Panc1 (cell line): ENCODE results near the gene FER1L5. TPM values are rescaled to one million over a fixed set of nuclear protein-coding genes. Genes with fewer than 3 reads are reported as not detected.

Source experiments
- ATAC-seq: fragments of 200-7000 bp; cut with Tn5 transposase; 2 replicates; pipeline ENCODE4 v1.9.1; 2020; ENCODE audit warnings: mild to moderate bottlenecking, moderate library complexity
- BruUV-seq: library from RNA; stranded (reverse); fragments of 400-500 nt; replicated peaks from 2 replicates; lab custom pipeline; 2021; lab: Mats Ljungman, UMichigan
- CTCF ChIA-PET: fragments of 300-600 bp; sonication (Branson Sonifier 250); formaldehyde crosslinking; loops from one replicate; lab custom pipeline; 2022; ENCODE audit warnings: antibody characterized with exemption; lab: Charles Lee
- POLR2A ChIA-PET: fragments of 300-600 bp; sonication (Branson Sonifier 250); formaldehyde crosslinking; loops from one replicate; lab custom pipeline; 2022; ENCODE audit warnings: antibody characterized with exemption; lab: Charles Lee
- DNase-seq: peaks from one replicate; pipeline ENCODE4 v3.0.0-alpha.2; 2010; ENCODE audit warnings: low read depth, low spot score
- H3K27ac ChIP-seq: 2 replicates; pipeline ENCODE4 v1.5.1; 2011; ENCODE audit warnings: mild to moderate bottlenecking, low read length, inconsistent platforms
- H3K27me3 ChIP-seq: fragments of 200-500 bp; sonication (Bioruptor generic); 2 replicates; pipeline ENCODE4 v1.6.0; 2014; ENCODE audit warnings: low read length, inconsistent platforms; ENCODE audit not compliant: control insufficient read depth, insufficient read depth
- H3K36me3 ChIP-seq: fragments of 200-500 bp; sonication (Bioruptor generic); 2 replicates; pipeline ENCODE4 v1.5.1; 2014; ENCODE audit warnings: inconsistent platforms, mild to moderate bottlenecking, low read length, moderate library complexity; ENCODE audit not compliant: control insufficient read depth, insufficient read depth
- H3K4me1 ChIP-seq: 2 replicates; pipeline ENCODE4 v1.5.1; 2011; ENCODE audit warnings: inconsistent platforms, mild to moderate bottlenecking, low read length, moderate library complexity; ENCODE audit not compliant: control insufficient read depth, insufficient read depth
- H3K4me3 ChIP-seq, 2 experiments: 2 replicates each; pipeline ENCODE4 v1.5.1; 2011 to 2012; ENCODE audit warnings: low read depth in 2 of 2, low read length in 2 of 2, mild to moderate bottlenecking in 2 of 2, inconsistent platforms in 1 of 2, moderate library complexity in 1 of 2
- H3K9me3 ChIP-seq: fragments of 200-500 bp; sonication (Bioruptor generic); 2 replicates; pipeline ENCODE4 v1.5.1; 2014; ENCODE audit warnings: low read depth, mild to moderate bottlenecking, inconsistent platforms, low read length, moderate library complexity; ENCODE audit not compliant: control insufficient read depth, insufficient read depth
- CTCF ChIP-seq: fragments of 450-650 bp; IDR thresholded peaks from 2 replicates; pipeline ENCODE4 v1.5.1; 2017; ENCODE audit warnings: mild to moderate bottlenecking
- POLR2AphosphoS5 ChIP-seq: IDR thresholded peaks from 2 replicates; pipeline ENCODE4 v1.6.1; 2012; ENCODE audit warnings: mild to moderate bottlenecking, low read depth, low read length, moderate library complexity
- REST ChIP-seq, 2 experiments: IDR thresholded peaks; 2 replicates each; pipeline ENCODE4 v1.6.1; 2011 to 2012; ENCODE audit warnings: low read depth in 2 of 2, control low read depth in 1 of 2, low read length in 1 of 2, mild to moderate bottlenecking in 1 of 2, moderate library complexity in 1 of 2; ENCODE audit not compliant: insufficient read depth in 1 of 2
- SIN3A ChIP-seq: IDR thresholded peaks from 2 replicates; pipeline ENCODE4 v1.6.1; 2012; ENCODE audit warnings: low read depth, mild to moderate bottlenecking, low read length, moderate library complexity, borderline replicate concordance; ENCODE audit not compliant: insufficient read depth
- TCF7L2 ChIP-seq: IDR thresholded peaks from 2 replicates; pipeline ENCODE4 v1.6.1; 2011; ENCODE audit warnings: mild to moderate bottlenecking, low read depth, low read length, inconsistent platforms
- in situ Hi-C: cut with HindIII; loops from 2 replicates; pipeline ENCODE4 v1.10.0; 2016; ENCODE audit warnings: low sequenced_read_pairs, low pct_unique_long_range_greater_than_20kb
- intact Hi-C: fragments of 100-400 bp; cut with micrococcal nuclease; formaldehyde crosslinking; loops from one replicate; pipeline ENCODE4 v1.10.0; 2022; ENCODE audit not compliant: unreplicated experiment
- total RNA-seq: library from RNA; stranded (reverse); gene quantifications from one replicate; pipeline ENCODE4 v1.2.1, GENCODE V29; 2021; ENCODE audit not compliant: unreplicated experiment

FER1L5 gene
- total RNA-seq, 1 experiment from 2014 or later: not detected

- in situ Hi-C loops: no loop called here
- Histone ChIP-seq H3K4me3 (no peak overlapping the region), H3K9me3 (no peaks in the 10 kb centered on the region), H3K27ac (no peak overlapping the region), H3K36me3 (no peaks in the 10 kb centered on the region), H3K4me1 (no peaks in the 10 kb centered on the region), H3K27me3 (no peaks in the 10 kb centered on the region)
- TF ChIP-seq POLR2AphosphoS5: no peak
- no peak for TF ChIP-seq REST (IDR thresholded peaks at IDR 0.05; ENCODE audit: insufficient read depth in 1 of 2, low read depth in 2 of 2, low read length in 1 of 2)
- TF ChIP-seq TCF7L2: no peak
- TF ChIP-seq SIN3A: no peak
- ChIA-PET CTCF (no interaction called here), POLR2A (no interaction called here)
- intact Hi-C loops: no loop called here
- DNase-seq (no peak), ATAC-seq (no peak)
- BruUV-seq: no TSS peak
These were observed 52.4 kb downstream of the FER1L5 start for GRCh38 chr2:96694816-96695455.

- DNase-seq: no peak
- in situ Hi-C loops (no loop called here), intact Hi-C loops (no loop called here)
- Histone ChIP-seq H3K9me3 (no peaks in the 10 kb centered on the region), H3K27ac (no peak overlapping the region), H3K4me3 (no peak overlapping the region), H3K27me3 (no peaks in the 10 kb centered on the region), H3K36me3 (no peaks in the 10 kb centered on the region), H3K4me1 (no peaks in the 10 kb centered on the region)
- ChIA-PET CTCF (no interaction called here), POLR2A (no interaction called here)
- BruUV-seq: no TSS peak
- TF ChIP-seq SIN3A: no peak
- no peak for TF ChIP-seq CTCF
- no peak for TF ChIP-seq TCF7L2
- TF ChIP-seq POLR2AphosphoS5: no peak
- no peak for TF ChIP-seq REST (IDR thresholded peaks at IDR 0.05; ENCODE audit: insufficient read depth in 1 of 2, low read depth in 2 of 2, low read length in 1 of 2)
- no peak for ATAC-seq
These were observed 53.0 kb downstream of the FER1L5 start for GRCh38 chr2:96695602-96696001.
